GM12801 (cell line): Measurements from ENCODE around the gene PLXND1.

Source experiments
- CTCF ChIP-seq: IDR thresholded peaks from one replicate; pipeline ENCODE4 v1.5.1; 2011; ENCODE audit warnings: control low read depth; ENCODE audit not compliant: insufficient read length; ENCODE audit errors: extremely low read depth

The PLXND1 gene

GRCh38 chr3:129536804-129537203 lies 69.7 kb downstream of the PLXND1 start:
- TF ChIP-seq CTCF, result no peak

GRCh38 chr3:129536374-129536667 lies 70.2 kb downstream of the PLXND1 start:
- no peak for TF ChIP-seq CTCF

GRCh38 chr3:129535075-129535474 lies 71.4 kb downstream of the PLXND1 start:
- TF ChIP-seq CTCF, result no peak

- TF ChIP-seq CTCF, result no peak
Observed at GRCh38 chr3:129534428-129535027, 71.9 kb downstream of the PLXND1 start.

GRCh38 chr3:129533406-129533805 lies 73.1 kb downstream of the PLXND1 start:
- no peak for TF ChIP-seq CTCF

- TF ChIP-seq CTCF, result no peak
Observed at GRCh38 chr3:129532261-129532660, 74.2 kb downstream of the PLXND1 start.

GRCh38 chr3:129531699-129532098 lies 74.8 kb downstream of the PLXND1 start:
- TF ChIP-seq CTCF, result no peak

GRCh38 chr3:129530821-129531220 lies 75.7 kb downstream of the PLXND1 start:
- TF ChIP-seq CTCF, result no peak
